Measurements from ENCODE around the gene SPATA4.

The SPATA4 gene

DNA sequence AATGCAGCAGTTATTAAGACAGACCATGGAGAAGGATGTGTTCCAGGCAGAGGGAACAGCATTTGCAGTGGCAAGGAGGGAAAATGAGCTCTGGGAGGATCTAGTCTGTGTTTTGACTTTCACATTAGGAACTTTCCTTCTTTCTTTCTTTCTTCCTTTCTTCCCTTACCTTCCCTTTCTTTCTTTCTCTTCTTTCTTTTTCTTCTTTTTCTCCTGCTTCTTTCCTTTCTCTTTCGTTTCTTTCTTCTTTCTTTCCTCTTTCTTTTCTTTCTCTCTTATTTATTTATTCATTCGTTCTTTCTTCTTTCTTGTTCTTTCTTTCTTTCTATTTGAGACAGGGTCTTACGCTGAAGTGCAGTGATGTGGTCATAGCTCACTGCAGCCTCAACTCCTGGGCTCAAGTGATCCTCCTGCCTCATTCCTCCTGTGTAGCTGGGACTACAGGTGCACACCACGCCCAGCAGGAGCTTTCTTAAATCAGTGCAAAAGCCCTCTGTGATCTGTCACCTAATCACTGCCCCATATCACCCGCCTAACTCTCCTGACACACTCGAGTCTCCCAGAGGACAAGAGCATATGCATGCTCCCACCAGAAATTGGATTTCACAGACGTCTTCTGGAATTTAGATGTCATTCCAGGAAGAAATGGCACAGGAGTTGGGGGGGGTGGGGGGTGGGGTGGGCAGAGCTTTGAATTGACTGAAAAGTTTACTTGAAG lies 15.4 kb upstream of the SPATA4 start:
- TF ChIP-seq, protein P1, sequence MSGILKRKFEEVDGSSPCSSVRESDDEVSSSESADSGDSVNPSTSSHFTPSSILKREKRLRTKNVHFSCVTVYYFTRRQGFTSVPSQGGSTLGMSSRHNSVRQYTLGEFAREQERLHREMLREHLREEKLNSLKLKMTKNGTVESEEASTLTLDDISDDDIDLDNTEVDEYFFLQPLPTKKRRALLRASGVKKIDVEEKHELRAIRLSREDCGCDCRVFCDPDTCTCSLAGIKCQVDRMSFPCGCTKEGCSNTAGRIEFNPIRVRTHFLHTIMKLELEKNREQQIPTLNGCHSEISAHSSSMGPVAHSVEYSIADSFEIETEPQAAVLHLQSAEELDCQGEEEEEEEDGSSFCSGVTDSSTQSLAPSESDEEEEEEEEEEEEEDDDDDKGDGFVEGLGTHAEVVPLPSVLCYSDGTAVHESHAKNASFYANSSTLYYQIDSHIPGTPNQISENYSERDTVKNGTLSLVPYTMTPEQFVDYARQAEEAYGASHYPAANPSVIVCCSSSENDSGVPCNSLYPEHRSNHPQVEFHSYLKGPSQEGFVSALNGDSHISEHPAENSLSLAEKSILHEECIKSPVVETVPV (CRISPR knock-in tag; IDR thresholded peaks at IDR 0.05) = no peak
- TF ChIP-seq, protein P2, sequence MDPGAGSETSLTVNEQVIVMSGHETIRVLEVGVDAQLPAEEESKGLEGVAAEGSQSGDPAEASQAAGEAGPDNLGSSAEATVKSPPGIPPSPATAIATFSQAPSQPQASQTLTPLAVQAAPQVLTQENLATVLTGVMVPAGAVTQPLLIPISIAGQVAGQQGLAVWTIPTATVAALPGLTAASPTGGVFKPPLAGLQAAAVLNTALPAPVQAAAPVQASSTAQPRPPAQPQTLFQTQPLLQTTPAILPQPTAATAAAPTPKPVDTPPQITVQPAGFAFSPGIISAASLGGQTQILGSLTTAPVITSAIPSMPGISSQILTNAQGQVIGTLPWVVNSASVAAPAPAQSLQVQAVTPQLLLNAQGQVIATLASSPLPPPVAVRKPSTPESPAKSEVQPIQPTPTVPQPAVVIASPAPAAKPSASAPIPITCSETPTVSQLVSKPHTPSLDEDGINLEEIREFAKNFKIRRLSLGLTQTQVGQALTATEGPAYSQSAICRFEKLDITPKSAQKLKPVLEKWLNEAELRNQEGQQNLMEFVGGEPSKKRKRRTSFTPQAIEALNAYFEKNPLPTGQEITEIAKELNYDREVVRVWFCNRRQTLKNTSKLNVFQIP (CRISPR knock-in tag; IDR thresholded peaks at IDR 0.05; ENCODE audit: borderline replicate concordance, low read depth) = no peak
- no peak for TF ChIP-seq PPARA (CRISPR knock-in tag; IDR thresholded peaks at IDR 0.05; ENCODE audit: borderline replicate concordance)
- no peak for TF ChIP-seq ZNF70 (CRISPR knock-in tag; IDR thresholded peaks at IDR 0.05)
- TF ChIP-seq, protein P3, sequence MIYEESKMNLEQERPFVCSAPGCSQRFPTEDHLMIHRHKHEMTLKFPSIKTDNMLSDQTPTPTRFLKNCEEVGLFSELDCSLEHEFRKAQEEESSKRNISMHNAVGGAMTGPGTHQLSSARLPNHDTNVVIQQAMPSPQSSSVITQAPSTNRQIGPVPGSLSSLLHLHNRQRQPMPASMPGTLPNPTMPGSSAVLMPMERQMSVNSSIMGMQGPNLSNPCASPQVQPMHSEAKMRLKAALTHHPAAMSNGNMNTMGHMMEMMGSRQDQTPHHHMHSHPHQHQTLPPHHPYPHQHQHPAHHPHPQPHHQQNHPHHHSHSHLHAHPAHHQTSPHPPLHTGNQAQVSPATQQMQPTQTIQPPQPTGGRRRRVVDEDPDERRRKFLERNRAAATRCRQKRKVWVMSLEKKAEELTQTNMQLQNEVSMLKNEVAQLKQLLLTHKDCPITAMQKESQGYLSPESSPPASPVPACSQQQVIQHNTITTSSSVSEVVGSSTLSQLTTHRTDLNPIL (CRISPR knock-in tag; IDR thresholded peaks at IDR 0.05; ENCODE audit: low read depth) = no peak
- TF ChIP-seq ESRRG (CRISPR knock-in tag; IDR thresholded peaks at IDR 0.05) = no peak
- TF ChIP-seq ARNTL (CRISPR knock-in tag; IDR thresholded peaks at IDR 0.05; ENCODE audit: borderline replicate concordance, low read depth) = no peak
- no peak for TF ChIP-seq ZC3H10 (CRISPR knock-in tag; IDR thresholded peaks at IDR 0.05)
- TF ChIP-seq, protein P4, sequence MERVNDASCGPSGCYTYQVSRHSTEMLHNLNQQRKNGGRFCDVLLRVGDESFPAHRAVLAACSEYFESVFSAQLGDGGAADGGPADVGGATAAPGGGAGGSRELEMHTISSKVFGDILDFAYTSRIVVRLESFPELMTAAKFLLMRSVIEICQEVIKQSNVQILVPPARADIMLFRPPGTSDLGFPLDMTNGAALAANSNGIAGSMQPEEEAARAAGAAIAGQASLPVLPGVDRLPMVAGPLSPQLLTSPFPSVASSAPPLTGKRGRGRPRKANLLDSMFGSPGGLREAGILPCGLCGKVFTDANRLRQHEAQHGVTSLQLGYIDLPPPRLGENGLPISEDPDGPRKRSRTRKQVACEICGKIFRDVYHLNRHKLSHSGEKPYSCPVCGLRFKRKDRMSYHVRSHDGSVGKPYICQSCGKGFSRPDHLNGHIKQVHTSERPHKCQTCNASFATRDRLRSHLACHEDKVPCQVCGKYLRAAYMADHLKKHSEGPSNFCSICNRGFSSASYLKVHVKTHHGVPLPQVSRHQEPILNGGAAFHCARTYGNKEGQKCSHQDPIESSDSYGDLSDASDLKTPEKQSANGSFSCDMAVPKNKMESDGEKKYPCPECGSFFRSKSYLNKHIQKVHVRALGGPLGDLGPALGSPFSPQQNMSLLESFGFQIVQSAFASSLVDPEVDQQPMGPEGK (CRISPR knock-in tag; IDR thresholded peaks at IDR 0.05; ENCODE audit: borderline replicate concordance) = no peak
- TF ChIP-seq ZFP30 (CRISPR knock-in tag; IDR thresholded peaks at IDR 0.05) = no peak
- TF ChIP-seq ZNF565 (CRISPR knock-in tag; conservative IDR thresholded peaks at IDR 0.05; ENCODE audit: low read depth) = no peak
- TF ChIP-seq ISL1 (CRISPR knock-in tag; IDR thresholded peaks at IDR 0.05) = no peak
- TF ChIP-seq CSDC2 (CRISPR knock-in tag; IDR thresholded peaks at IDR 0.05) = no peak
- no peak for TF ChIP-seq ZFP3 (CRISPR knock-in tag; IDR thresholded peaks at IDR 0.05)
- TF ChIP-seq, protein P5, sequence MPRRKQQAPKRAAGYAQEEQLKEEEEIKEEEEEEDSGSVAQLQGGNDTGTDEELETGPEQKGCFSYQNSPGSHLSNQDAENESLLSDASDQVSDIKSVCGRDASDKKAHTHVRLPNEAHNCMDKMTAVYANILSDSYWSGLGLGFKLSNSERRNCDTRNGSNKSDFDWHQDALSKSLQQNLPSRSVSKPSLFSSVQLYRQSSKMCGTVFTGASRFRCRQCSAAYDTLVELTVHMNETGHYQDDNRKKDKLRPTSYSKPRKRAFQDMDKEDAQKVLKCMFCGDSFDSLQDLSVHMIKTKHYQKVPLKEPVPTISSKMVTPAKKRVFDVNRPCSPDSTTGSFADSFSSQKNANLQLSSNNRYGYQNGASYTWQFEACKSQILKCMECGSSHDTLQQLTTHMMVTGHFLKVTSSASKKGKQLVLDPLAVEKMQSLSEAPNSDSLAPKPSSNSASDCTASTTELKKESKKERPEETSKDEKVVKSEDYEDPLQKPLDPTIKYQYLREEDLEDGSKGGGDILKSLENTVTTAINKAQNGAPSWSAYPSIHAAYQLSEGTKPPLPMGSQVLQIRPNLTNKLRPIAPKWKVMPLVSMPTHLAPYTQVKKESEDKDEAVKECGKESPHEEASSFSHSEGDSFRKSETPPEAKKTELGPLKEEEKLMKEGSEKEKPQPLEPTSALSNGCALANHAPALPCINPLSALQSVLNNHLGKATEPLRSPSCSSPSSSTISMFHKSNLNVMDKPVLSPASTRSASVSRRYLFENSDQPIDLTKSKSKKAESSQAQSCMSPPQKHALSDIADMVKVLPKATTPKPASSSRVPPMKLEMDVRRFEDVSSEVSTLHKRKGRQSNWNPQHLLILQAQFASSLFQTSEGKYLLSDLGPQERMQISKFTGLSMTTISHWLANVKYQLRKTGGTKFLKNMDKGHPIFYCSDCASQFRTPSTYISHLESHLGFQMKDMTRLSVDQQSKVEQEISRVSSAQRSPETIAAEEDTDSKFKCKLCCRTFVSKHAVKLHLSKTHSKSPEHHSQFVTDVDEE (CRISPR knock-in tag; IDR thresholded peaks at IDR 0.05) = no peak
- TF ChIP-seq BACH2 (CRISPR knock-in tag; IDR thresholded peaks at IDR 0.05; ENCODE audit: borderline replicate concordance) = no peak
- ATAC-seq = no peak

DNA sequence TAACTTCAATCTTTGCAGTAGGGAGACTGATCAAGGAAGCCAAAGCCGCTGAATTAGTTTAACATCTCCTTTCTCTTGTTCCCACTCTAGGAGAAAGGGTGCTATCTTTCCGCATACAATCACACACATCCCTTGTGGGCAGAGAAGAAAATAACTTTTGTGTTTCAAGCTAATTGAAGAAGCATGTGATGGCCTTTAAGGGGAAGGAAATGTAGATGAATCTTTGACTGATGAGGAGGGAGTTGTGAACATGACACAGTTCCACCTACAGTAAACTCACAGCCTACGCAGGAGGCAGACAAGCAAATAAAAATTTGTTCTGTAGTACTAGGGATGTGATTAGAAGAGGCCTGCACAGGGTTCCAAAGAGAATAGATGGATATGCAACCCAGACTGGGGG lies 14.7 kb upstream of the SPATA4 start:
- no peak for ATAC-seq
- no peak for TF ChIP-seq CSDC2 (CRISPR knock-in tag; IDR thresholded peaks at IDR 0.05)
- no peak for TF ChIP-seq ESRRG (CRISPR knock-in tag; IDR thresholded peaks at IDR 0.05)
- TF ChIP-seq ISL1 (CRISPR knock-in tag; IDR thresholded peaks at IDR 0.05) = no peak
- no peak for TF ChIP-seq ZNF8 (CRISPR knock-in tag; IDR thresholded peaks at IDR 0.05)
- no peak for TF ChIP-seq ARNTL (CRISPR knock-in tag; IDR thresholded peaks at IDR 0.05; ENCODE audit: borderline replicate concordance, low read depth)
- TF ChIP-seq, protein P1 (CRISPR knock-in tag; IDR thresholded peaks at IDR 0.05) = no peak
- no peak for TF ChIP-seq TOX (CRISPR knock-in tag; IDR thresholded peaks at IDR 0.05; ENCODE audit: borderline replicate concordance)
- TF ChIP-seq, protein P4 (CRISPR knock-in tag; IDR thresholded peaks at IDR 0.05; ENCODE audit: borderline replicate concordance) = no peak
- TF ChIP-seq PPARA (CRISPR knock-in tag; IDR thresholded peaks at IDR 0.05; ENCODE audit: borderline replicate concordance) = no peak
- TF ChIP-seq TCF4 (CRISPR knock-in tag; IDR thresholded peaks at IDR 0.05; ENCODE audit: borderline replicate concordance) = no peak
- no peak for TF ChIP-seq ZNF565 (CRISPR knock-in tag; conservative IDR thresholded peaks at IDR 0.05; ENCODE audit: low read depth)
- TF ChIP-seq SNAI2 (CRISPR knock-in tag; IDR thresholded peaks at IDR 0.05) = no peak
- TF ChIP-seq, protein P2 (CRISPR knock-in tag; IDR thresholded peaks at IDR 0.05; ENCODE audit: borderline replicate concordance, low read depth) = no peak

Data from SK-N-SH treated with all-trans-retinoic acid at 6 μM for 48 hours (cell line).